GM23248 (cell line): ENCODE data around the gene BRINP3.

Source experiments
- EZH2 ChIP-seq: fragments of 200-600 bp; sonication (generic); IDR thresholded peaks from 2 replicates; pipeline ENCODE4 v1.6.1; 2018; ENCODE audit warnings: antibody characterized with exemption, mild to moderate bottlenecking; ENCODE audit not compliant: insufficient read depth, poor library complexity, severe bottlenecking
- EZH2phosphoT487 ChIP-seq: fragments of 200-600 bp; sonication (generic); IDR thresholded peaks from 2 replicates; pipeline ENCODE4 v1.6.1; 2018; ENCODE audit warnings: antibody characterized with exemption, moderate library complexity, mild to moderate bottlenecking, low read depth; ENCODE audit not compliant: insufficient read depth

DNA sequence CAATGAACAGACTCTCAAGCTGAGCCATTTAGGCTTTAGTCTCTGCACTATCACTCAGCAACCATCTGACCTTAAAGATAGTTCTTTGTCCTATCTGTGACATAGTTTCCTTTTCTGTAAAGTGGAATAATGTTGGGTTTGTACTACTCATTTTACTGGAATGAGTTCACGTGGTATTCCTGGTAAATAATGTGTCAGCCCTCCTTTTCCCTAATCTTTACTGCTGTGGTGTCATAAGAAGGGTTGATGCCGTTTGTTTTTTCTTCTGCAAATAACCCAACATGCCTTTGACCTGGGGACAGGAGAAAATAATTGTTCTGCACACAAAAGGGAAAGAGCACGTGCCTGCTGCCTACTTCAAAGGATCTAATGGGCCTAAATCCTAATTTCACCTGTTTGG lies 297.8 kb downstream of the BRINP3 start:
- TF ChIP-seq EZH2 = no peak
- no peak for TF ChIP-seq EZH2phosphoT487
